GM19438 (cell line): Measurements from ENCODE around the gene RIOX2.
"Not testable (repeated sequence)": the region's sequence is repeated elsewhere in the genome, so short reads cannot be mapped to it uniquely, and the experiment has no call there.

Experiments used
- ATAC-seq: cut with Tn5 transposase; IDR thresholded peaks from one replicate; pipeline ENCODE4 v1.9.1; 2021; ENCODE audit warnings: low read depth; ENCODE audit not compliant: unreplicated experiment

RIOX2 gene

GRCh38 chr3:97971679-97972567 lies at the start of gene RIOX2:
TSS of gene RIOX2 (minus strand) at chr3:97972431. CDS start at chr3:97967593, 4,838 bp downstream.
- ATAC-seq: peak; percentile 79

- no peak for ATAC-seq
Measured at GRCh38 chr3:98020412-98020811, 48.2 kb upstream of the RIOX2 start.

GRCh38 chr3:98018301-98018700 lies 46.1 kb upstream of the RIOX2 start:
- no peak for ATAC-seq

GRCh38 chr3:98014268-98014585 lies 42.0 kb upstream of the RIOX2 start:
- ATAC-seq: no peak

- ATAC-seq: no peak
Measured at GRCh38 chr3:98013411-98014267, 41.4 kb upstream of the RIOX2 start.

GRCh38 chr3:98012979-98013378 lies 40.7 kb upstream of the RIOX2 start:
- no peak for ATAC-seq

GRCh38 chr3:98010883-98011449 lies 38.7 kb upstream of the RIOX2 start:
- not testable (repeated sequence) for ATAC-seq

- no peak for ATAC-seq
Measured at GRCh38 chr3:98010194-98010882, 38.1 kb upstream of the RIOX2 start.

GRCh38 chr3:98008855-98009254 lies 36.6 kb upstream of the RIOX2 start:
- peak; percentile 62 for ATAC-seq

GRCh38 chr3:98005438-98005837 lies 33.2 kb upstream of the RIOX2 start:
- no peak for ATAC-seq

GRCh38 chr3:98004721-98005120 lies 32.5 kb upstream of the RIOX2 start:
- ATAC-seq: no peak

GRCh38 chr3:98003306-98003969 lies 31.2 kb upstream of the RIOX2 start:
- peak; percentile 76 for ATAC-seq

- ATAC-seq: no peak
Measured at GRCh38 chr3:98002717-98003116, 30.5 kb upstream of the RIOX2 start.

- ATAC-seq: no peak
Measured at GRCh38 chr3:97999994-98000393, 27.8 kb upstream of the RIOX2 start.

GRCh38 chr3:97999103-97999502 lies 26.9 kb upstream of the RIOX2 start:
- ATAC-seq: no peak

GRCh38 chr3:97996988-97997387 lies 24.8 kb upstream of the RIOX2 start:
- no peak for ATAC-seq

- ATAC-seq: no peak
Measured at GRCh38 chr3:97994328-97994945, 22.2 kb upstream of the RIOX2 start.

GRCh38 chr3:97993526-97993925 lies 21.3 kb upstream of the RIOX2 start:
- ATAC-seq: no peak

GRCh38 chr3:97992547-97993173 lies 20.4 kb upstream of the RIOX2 start:
- ATAC-seq: no peak
